Cerebellar cortex (tissue), 1 donor: ENCODE data around the gene CD163L1.

ENCODE experiments used
- DNase-seq: peaks from one replicate; pipeline ENCODE4 v3.0.0-alpha.2; 2015; ENCODE audit warnings: low spot score

The CD163L1 gene

DNA sequence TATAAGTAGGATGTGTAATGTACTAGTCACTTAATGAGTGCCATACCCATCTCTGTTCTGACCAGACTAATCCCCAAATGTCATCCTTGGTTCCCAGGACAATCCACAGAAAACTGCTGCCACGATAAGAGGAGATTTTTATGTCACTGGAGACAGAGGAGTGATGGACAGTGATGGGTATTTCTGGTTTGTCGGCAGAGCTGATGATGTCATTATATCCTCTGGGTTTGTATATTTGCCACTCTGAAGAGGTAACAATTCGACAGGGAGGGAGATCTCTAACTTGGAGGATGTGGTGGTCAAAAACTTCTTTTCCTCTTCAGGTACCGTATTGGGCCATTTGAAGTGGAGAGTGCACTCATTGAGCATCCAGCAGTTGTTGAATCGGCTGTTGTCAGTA is 119.8 kb downstream of the CD163L1 start:
- no peak for DNase-seq

DNA sequence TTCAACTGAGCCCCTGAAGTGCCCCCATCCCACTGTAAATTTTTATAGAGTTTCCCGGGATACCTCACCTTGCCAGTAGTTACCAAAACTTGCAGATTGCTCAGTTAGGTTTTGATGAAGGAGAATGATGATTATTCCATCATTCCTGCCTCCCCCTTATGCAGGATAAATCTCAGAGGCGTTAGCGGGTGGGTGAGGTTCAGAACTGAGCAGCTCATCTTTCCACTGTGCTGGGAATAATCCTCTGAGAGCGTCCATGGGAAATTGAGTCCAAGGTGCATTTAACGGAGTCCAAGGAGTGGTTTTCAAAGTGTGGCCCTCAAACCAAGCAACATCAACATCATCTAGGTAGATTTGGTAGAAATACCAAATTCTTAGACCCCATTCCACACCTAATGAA is 121.4 kb downstream of the CD163L1 start:
- DNase-seq, result no peak

DNA sequence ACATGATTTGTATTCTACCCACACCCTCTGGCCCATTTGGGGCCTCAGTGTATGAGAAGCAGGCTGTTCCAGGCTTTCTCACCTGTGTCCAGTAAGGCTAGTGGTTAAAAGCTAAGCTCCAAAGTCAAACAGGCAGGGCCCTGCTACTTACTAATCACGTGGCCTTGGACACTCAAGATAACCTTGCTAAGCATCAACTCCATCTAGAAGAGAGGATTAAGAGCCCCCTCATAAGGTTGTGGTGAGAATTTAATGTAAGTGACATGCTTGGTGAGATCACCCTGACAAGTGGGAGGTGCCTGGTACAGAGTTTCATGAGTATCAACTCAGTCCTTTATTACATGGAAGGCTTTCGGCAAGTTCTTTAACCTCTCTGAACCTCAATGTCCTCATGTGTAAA is 122.3 kb downstream of the CD163L1 start:
- DNase-seq, result no peak

DNA sequence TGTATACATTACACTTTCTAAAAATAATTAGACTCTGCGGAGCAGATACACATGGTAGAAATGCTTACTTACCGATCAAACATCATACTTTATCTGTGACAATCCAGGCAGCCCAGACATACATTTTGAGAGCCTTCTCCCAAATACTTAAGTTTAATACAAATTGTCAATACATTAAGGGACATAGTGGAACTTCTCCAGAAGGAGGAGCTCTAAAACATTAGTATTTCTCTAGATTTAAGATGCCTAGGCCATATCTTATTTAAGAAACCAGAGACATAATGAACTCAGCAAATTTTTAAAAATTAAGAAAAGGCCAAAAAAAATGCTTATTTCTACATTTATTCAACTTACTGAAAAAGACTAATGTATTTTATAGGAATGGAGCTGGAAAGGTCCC is 124.0 kb downstream of the CD163L1 start:
- no peak for DNase-seq

DNA sequence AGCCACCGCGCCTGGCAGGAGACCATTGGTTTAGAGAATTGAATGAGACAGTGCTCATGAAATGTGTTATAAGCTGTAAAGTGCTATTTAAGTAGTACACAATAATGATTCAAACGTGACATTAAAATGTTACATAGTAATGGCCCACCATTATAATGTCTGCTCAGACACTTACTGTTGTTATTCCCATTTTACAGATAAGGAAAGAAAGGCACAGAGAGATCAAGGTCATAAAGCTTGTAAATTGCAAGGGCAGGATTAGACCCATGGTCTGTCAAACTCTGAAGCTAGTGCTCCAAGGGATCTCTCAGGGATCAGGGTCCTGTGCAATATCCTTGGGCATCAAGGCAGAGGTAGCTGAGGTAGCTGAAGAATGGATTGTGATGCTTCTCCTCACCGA is 133.9 kb downstream of the CD163L1 start:
- DNase-seq, result no peak
